AG04450 (cell line): ENCODE data around the gene UPK1A. TPM values are rescaled to one million over a fixed set of nuclear protein-coding genes. Genes with fewer than 3 reads are reported as not detected.

Experiments
- CTCF ChIA-PET: fragments of 300-600, 350-600 bp; formaldehyde crosslinking; extraction: SDS; loops from one replicate; lab custom pipeline; 2022; ENCODE audit warnings: antibody characterized with exemption, inconsistent platforms; lab: Charles Lee
- POLR2A ChIA-PET: fragments of 350-600 bp; formaldehyde crosslinking; extraction: SDS; loops from one replicate; lab custom pipeline; 2021; ENCODE audit warnings: antibody characterized with exemption, inconsistent platforms; lab: Yijun Ruan, JAX
- DNase-seq: peaks from one replicate; pipeline ENCODE4 v3.0.0-alpha.2; 2011; ENCODE audit warnings: low read depth, low spot score
- H3K27ac ChIP-seq: one replicate; pipeline ENCODE4 v1.5.1; 2012; ENCODE audit warnings: low read depth, low read length, control low read depth
- H3K27me3 ChIP-seq: one replicate; pipeline ENCODE4 v1.6.0; 2012; ENCODE audit warnings: low read length; ENCODE audit not compliant: control insufficient read depth, insufficient read depth
- H3K4me3 ChIP-seq: 2 replicates; pipeline ENCODE4 v1.5.1; 2011; ENCODE audit warnings: mild to moderate bottlenecking, low read depth, low read length, control low read depth
- H3K9me3 ChIP-seq: 2 replicates; pipeline ENCODE4 v1.5.1; 2012; ENCODE audit warnings: low read length; ENCODE audit not compliant: control insufficient read depth, insufficient read depth
- polyA minus RNA-seq: library from RNA; depleted of rRNA, polyadenylated mRNA; stranded (reverse); fragments of >200 nt; gene quantifications from 2 replicates; pipeline ENCODE4 v1.2.3, GENCODE V29; 2011; rRNA and poly(A)+ RNA removed
- polyA plus RNA-seq: library from polyadenylated mRNA; depleted of rRNA; stranded (reverse); fragments of >200 nt; gene quantifications from 2 replicates; pipeline ENCODE4 v1.2.3, GENCODE V29; 2011; rRNA removed
- TF ChIP-seq, protein P1 (sequence below): IDR thresholded peaks from 2 replicates; pipeline ENCODE4 v1.5.1; 2011; ENCODE audit warnings: low read depth, low read length, control low read depth, inconsistent platforms

UPK1A gene
- polyA plus RNA-seq: 0.07 TPM in 1 of 2 replicates, not detected in the other
- polyA minus RNA-seq: not detected in 2 replicates

DNA sequence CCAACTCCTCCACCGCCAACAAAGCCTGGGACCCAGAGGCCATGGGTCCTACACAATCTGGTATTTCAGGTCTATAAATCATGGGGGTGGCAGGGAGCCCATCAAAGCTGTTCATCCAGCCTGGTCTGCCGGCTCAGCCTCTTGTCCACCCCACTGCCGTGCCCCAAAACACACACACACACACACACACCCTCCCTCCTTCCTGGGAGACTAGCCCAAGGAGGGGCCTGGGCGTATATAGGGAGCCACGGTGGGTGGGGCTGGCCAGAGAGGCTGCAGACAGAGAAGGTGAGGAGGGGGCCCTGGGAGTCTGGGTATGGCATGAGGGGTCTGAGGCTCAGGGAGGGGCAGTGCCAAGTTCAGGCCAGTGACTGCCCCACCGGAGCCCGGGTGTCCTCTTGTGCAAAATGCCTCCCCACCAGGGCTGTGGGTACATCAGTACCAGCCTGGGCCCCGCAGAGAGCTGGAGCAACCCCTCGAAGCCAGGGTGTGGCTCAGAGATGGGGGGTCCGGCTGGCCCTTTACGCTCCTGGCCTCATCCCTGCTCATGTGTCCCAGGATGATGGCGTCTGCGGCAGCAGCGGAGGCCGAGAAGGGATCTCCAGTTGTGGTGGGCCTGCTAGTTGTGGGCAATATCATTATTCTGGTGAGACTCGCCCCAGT, at the start of gene UPK1A:
TSS of gene UPK1A (plus strand) at position 267 of the 663 bp plus-strand sequence. CDS start at position 563, 296 bp downstream.
- Histone ChIP-seq H3K9me3 (no peaks in the 10 kb centered on the region), H3K4me3 (no peak within 1 kb of the TSS), H3K27me3 (peaks cover 6% of the 10 kb centered on the region), H3K27ac (no peak within 1 kb of the TSS)
- TF ChIP-seq, protein P1, sequence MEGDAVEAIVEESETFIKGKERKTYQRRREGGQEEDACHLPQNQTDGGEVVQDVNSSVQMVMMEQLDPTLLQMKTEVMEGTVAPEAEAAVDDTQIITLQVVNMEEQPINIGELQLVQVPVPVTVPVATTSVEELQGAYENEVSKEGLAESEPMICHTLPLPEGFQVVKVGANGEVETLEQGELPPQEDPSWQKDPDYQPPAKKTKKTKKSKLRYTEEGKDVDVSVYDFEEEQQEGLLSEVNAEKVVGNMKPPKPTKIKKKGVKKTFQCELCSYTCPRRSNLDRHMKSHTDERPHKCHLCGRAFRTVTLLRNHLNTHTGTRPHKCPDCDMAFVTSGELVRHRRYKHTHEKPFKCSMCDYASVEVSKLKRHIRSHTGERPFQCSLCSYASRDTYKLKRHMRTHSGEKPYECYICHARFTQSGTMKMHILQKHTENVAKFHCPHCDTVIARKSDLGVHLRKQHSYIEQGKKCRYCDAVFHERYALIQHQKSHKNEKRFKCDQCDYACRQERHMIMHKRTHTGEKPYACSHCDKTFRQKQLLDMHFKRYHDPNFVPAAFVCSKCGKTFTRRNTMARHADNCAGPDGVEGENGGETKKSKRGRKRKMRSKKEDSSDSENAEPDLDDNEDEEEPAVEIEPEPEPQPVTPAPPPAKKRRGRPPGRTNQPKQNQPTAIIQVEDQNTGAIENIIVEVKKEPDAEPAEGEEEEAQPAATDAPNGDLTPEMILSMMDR: no peak
- ChIA-PET POLR2A (no interaction called here), CTCF (no interaction called here)
- DNase-seq: no peak

DNA sequence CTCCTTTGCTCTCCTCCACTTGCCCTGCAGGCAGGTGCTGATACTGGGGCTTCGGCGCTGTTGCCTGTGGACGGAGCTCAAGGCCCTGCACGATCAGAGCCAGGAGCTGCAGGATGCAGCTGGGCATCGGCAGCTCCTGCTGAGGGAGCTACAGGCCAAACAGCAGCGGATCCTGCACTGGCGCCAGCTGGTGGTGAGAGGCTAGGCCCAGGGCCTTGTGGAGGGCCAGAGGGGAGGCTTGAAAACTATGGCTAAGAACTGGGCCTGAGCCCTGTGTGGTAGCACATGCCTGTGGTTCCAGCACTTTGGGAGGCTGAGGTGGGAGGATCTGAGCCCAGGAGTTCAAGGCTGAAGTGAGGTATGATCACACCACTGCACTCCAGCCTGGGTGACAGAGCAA, 47.5 kb upstream of the UPK1A start:
- no peak overlapping the region for H3K27ac ChIP-seq
- no peaks in the 10 kb centered on the region for H3K27me3 ChIP-seq
- no peak overlapping the region for H3K4me3 ChIP-seq
- no peak for DNase-seq
- H3K9me3 ChIP-seq: no peaks in the 10 kb centered on the region
- ChIA-PET POLR2A (no interaction called here), CTCF (no interaction called here)
- TF ChIP-seq, protein P1: 0 out of 2 replicates have a peak, but pooled peaks have one; percentile 5

DNA sequence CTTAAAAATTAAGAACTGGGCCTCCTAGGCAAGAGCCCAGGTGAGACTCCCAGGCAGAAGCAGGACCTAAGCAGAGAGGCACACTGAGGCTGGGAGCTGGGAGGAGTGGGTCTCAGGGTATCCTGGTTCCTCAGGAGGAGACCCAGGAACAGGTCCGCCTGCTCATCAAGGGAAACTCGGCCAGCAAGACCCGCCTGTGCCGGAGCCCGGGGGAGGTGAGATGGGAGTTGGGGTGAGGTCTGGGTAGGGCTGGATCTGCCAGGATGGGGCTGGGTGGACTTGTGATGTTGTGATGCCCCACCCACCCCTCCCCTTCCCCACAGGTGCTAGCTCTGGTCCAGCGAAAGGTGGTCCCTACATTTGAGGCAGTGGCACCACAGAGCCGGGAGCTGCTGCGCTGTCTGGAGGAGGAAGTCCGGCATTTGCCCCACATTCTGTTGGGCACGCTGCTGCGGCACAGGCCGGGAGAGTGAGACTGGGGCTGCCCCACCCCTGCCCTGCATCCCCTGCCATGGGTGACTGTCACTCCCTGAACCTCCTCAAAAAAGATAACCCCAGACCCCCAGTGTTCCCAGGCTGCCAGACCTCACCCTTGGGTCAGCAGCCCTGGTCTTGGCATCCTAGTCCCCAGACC, 46.9 kb upstream of the UPK1A start:
- TF ChIP-seq, protein P1: no peak
- ChIA-PET CTCF (no interaction called here), POLR2A (no interaction called here)
- Histone ChIP-seq H3K4me3 (no peak overlapping the region), H3K27me3 (no peaks in the 10 kb centered on the region), H3K27ac (no peak overlapping the region), H3K9me3 (no peaks in the 10 kb centered on the region)
- no peak for DNase-seq

DNA sequence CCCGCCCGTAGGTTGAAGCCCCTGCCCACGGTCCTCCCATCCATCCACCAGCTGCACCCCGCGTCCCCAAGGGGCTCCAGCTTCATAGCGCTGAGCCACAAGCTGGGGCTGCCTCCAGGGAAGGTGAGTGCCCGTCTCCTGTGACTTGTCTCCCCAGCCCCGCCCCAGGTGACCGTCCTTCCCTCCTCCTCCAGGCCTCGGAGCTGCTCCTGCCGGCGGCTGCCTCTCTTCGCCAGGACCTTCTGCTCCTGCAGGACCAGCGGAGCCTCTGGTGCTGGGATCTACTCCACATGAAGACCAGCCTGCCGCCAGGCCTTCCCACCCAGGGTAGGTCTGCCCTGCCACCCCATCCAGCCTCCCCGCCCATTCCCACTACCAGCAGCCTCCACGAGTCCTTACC, 46.3 kb upstream of the UPK1A start:
- H3K9me3 ChIP-seq: no peaks in the 10 kb centered on the region
- H3K27me3 ChIP-seq: no peaks in the 10 kb centered on the region
- H3K4me3 ChIP-seq: no peak overlapping the region
- ChIA-PET CTCF (no interaction called here), POLR2A (no interaction called here)
- no peak for DNase-seq
- TF ChIP-seq, protein P1: no peak
- no peak overlapping the region for H3K27ac ChIP-seq

DNA sequence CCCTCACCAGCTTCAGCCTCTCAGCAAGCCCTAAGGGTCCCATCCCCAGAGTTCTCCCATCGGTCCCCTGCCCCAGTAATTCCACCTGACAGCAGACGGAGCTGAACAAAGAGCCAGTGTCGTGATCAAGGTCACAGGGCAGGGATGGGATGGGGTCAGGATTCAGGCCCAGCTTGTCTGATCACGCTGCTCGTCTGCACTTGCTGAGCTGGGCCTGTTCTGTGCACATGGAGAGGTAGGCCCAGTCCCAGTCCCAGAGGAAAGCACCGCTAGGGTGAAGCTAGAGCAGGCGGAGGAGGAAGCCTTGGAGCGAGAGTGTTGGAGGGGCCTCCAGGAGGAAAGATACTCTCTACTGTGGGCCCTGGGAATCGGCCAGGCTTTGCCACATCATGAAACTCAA, 44.6 kb upstream of the UPK1A start:
- ChIA-PET POLR2A (no interaction called here), CTCF (no interaction called here)
- H3K4me3 ChIP-seq: no peak overlapping the region
- H3K27me3 ChIP-seq: no peaks in the 10 kb centered on the region
- DNase-seq: no peak
- TF ChIP-seq, protein P1: no peak
- no peak overlapping the region for H3K27ac ChIP-seq
- H3K9me3 ChIP-seq: no peaks in the 10 kb centered on the region
